Neural cell (in vitro differentiated cells): Measurements from ENCODE around the gene CADPS2.

Experiments
- EZH2 ChIP-seq: fragments of 200-600, 300-800 bp; shearing (Covaris generic), sonication (generic); IDR thresholded peaks from 2 replicates; pipeline ENCODE4 v1.6.1; 2014; ENCODE audit warnings: antibody characterized with exemption, low read length, borderline replicate concordance, mild to moderate bottlenecking; ENCODE audit not compliant: insufficient read depth, poor library complexity, severe bottlenecking
- MXI1 ChIP-seq: fragments of 450-650 bp; conservative IDR thresholded peaks from 2 replicates; pipeline ENCODE4 v1.6.1; 2014; ENCODE audit warnings: antibody characterized with exemption, mild to moderate bottlenecking; ENCODE audit not compliant: poor library complexity, severe bottlenecking
- POLR2AphosphoS5 ChIP-seq: IDR thresholded peaks from 2 replicates; pipeline ENCODE4 v1.6.1; 2012
- RAD21 ChIP-seq: fragments of 450-650 bp; conservative IDR thresholded peaks from 2 replicates; pipeline ENCODE4 v1.6.1; 2014; ENCODE audit warnings: antibody characterized with exemption, mild to moderate bottlenecking, moderate library complexity
- TF ChIP-seq, protein P1 (sequence below): fragments of 450-650 bp; IDR thresholded peaks from 2 replicates; pipeline ENCODE4 v1.5.1; 2014; ENCODE audit warnings: antibody characterized with exemption, mild to moderate bottlenecking, moderate library complexity; ENCODE audit not compliant: poor library complexity, severe bottlenecking
- TF ChIP-seq, protein P2 (sequence below): IDR thresholded peaks from 2 replicates; pipeline ENCODE4 v1.6.1; 2012; ENCODE audit warnings: borderline replicate concordance

DNA sequence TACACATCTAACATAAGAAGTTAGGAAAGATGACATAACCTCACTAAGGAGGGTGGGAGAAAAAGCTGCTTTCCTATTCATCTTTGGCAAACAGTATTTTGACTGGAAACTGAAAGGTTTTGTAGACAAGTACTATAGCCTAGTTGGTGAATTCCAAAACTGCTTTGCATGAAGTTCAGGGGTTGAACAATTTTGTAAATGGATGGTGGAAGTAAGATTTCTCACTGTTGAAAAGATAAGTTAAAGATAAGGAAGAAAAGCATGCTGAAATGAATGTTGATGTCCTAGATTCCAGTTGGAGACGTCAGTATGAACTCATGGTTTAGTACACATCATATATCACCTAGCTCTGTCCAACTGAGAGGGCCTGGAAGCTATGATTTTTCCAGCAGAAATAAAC is 422.6 kb downstream of the CADPS2 start:
- TF ChIP-seq, protein P1, sequence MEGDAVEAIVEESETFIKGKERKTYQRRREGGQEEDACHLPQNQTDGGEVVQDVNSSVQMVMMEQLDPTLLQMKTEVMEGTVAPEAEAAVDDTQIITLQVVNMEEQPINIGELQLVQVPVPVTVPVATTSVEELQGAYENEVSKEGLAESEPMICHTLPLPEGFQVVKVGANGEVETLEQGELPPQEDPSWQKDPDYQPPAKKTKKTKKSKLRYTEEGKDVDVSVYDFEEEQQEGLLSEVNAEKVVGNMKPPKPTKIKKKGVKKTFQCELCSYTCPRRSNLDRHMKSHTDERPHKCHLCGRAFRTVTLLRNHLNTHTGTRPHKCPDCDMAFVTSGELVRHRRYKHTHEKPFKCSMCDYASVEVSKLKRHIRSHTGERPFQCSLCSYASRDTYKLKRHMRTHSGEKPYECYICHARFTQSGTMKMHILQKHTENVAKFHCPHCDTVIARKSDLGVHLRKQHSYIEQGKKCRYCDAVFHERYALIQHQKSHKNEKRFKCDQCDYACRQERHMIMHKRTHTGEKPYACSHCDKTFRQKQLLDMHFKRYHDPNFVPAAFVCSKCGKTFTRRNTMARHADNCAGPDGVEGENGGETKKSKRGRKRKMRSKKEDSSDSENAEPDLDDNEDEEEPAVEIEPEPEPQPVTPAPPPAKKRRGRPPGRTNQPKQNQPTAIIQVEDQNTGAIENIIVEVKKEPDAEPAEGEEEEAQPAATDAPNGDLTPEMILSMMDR = no peak
- TF ChIP-seq RAD21 (no peak), POLR2AphosphoS5 (no peak), EZH2 (no peak), MXI1 (no peak)
- TF ChIP-seq, protein P2, sequence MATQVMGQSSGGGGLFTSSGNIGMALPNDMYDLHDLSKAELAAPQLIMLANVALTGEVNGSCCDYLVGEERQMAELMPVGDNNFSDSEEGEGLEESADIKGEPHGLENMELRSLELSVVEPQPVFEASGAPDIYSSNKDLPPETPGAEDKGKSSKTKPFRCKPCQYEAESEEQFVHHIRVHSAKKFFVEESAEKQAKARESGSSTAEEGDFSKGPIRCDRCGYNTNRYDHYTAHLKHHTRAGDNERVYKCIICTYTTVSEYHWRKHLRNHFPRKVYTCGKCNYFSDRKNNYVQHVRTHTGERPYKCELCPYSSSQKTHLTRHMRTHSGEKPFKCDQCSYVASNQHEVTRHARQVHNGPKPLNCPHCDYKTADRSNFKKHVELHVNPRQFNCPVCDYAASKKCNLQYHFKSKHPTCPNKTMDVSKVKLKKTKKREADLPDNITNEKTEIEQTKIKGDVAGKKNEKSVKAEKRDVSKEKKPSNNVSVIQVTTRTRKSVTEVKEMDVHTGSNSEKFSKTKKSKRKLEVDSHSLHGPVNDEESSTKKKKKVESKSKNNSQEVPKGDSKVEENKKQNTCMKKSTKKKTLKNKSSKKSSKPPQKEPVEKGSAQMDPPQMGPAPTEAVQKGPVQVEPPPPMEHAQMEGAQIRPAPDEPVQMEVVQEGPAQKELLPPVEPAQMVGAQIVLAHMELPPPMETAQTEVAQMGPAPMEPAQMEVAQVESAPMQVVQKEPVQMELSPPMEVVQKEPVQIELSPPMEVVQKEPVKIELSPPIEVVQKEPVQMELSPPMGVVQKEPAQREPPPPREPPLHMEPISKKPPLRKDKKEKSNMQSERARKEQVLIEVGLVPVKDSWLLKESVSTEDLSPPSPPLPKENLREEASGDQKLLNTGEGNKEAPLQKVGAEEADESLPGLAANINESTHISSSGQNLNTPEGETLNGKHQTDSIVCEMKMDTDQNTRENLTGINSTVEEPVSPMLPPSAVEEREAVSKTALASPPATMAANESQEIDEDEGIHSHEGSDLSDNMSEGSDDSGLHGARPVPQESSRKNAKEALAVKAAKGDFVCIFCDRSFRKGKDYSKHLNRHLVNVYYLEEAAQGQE = no peak
